K562 (cell line): ENCODE data around the gene ASB18. TPM values are rescaled to one million over a fixed set of nuclear protein-coding genes. Genes with fewer than 3 reads are reported as not detected.

Source experiments
- ATAC-seq: fragments of 200-7000 bp; cut with Tn5 transposase; 3 replicates; pipeline ENCODE4 v1.9.1; 2020; ENCODE audit warnings: moderate library complexity
- BruUV-seq: library from RNA; stranded (reverse); fragments of 400-500 nt; replicated peaks from 2 replicates; lab custom pipeline; 2021; lab: Mats Ljungman, UMichigan
- CTCF ChIA-PET: fragments of 300-600 bp; formaldehyde crosslinking; extraction: SDS; loops from one replicate; lab custom pipeline; 2021; ENCODE audit warnings: low intra/inter-chr PET ratio; lab: Yijun Ruan, JAX
- POLR2A ChIA-PET: fragments of 300-600, 350-650 bp; sonication (Branson Sonifier 250); formaldehyde crosslinking; extraction: SDS; loops from one replicate; lab custom pipeline; 2021; ENCODE audit warnings: antibody characterized with exemption, inconsistent platforms; lab: Yijun Ruan, JAX
- DNase-seq, 4 experiments: peaks; one replicate each; pipeline versions ENCODE4 v3.0.0 to v3.0.0-alpha.2; 2011 to 2018; ENCODE audit warnings: low spot score in 3 of 4, mixed read lengths in 3 of 4; ENCODE audit errors: extremely low read depth in 1 of 4
- FAIRE-seq: peaks from 2 replicates; lab custom pipeline; 2011; peaks lifted over from hg19 to GRCh38; lab: Jason Lieb, UNC
- H2AFZ ChIP-seq: 2 replicates; pipeline ENCODE4 v1.6.0; 2011; ENCODE audit warnings: low read depth, low read length, control low read depth, inconsistent platforms
- H3K27ac ChIP-seq: fragments of 200-600 bp; 3 replicates; pipeline ENCODE4 v1.8.0; 2011; ENCODE audit warnings: low read depth, mild to moderate bottlenecking, control low read depth, inconsistent platforms, low read length, moderate library complexity, mixed read lengths; ENCODE audit errors: extremely low read depth
- H3K27me3 ChIP-seq, 2 experiments: fragments of 300-600 bp in 1 of 2; 2 replicates in 1 of 2; 3 replicates in 1 of 2; pipeline versions ENCODE4 v1.6.0 to v1.8.0; 2011; ENCODE audit warnings: inconsistent platforms in 2 of 2, low read length in 2 of 2, mild to moderate bottlenecking in 1 of 2, mixed read lengths in 1 of 2, moderate library complexity in 1 of 2; ENCODE audit not compliant: control insufficient read depth in 2 of 2, insufficient read depth in 2 of 2
- H3K36me3 ChIP-seq: fragments of 300-600 bp; 3 replicates; pipeline ENCODE4 v1.8.0; 2011; ENCODE audit warnings: mild to moderate bottlenecking, low read length, inconsistent platforms; ENCODE audit not compliant: control insufficient read depth, insufficient read depth
- H3K4me1 ChIP-seq, 2 experiments: fragments of 200-600 bp in 1 of 2; replicated peaks in 1 of 2; 2 replicates in 1 of 2; 3 replicates in 1 of 2; pipeline versions ENCODE4 v1.5.1 to v1.8.0; 2011; ENCODE audit warnings: inconsistent platforms in 2 of 2, low read length in 2 of 2, mild to moderate bottlenecking in 1 of 2, mixed read lengths in 1 of 2, moderate library complexity in 1 of 2; ENCODE audit not compliant: control insufficient read depth in 2 of 2, insufficient read depth in 2 of 2
- H3K4me2 ChIP-seq: 2 replicates; pipeline ENCODE4 v1.6.1; 2011; ENCODE audit warnings: low read length, control low read depth, inconsistent platforms, mixed read lengths; ENCODE audit not compliant: insufficient read depth
- H3K4me3 ChIP-seq: fragments of 200-600 bp; sonication (generic), shearing (Covaris generic); 2 replicates; pipeline ENCODE4 v1.5.1; 2016; ENCODE audit warnings: control low read depth, inconsistent platforms
- H3K79me2 ChIP-seq: fragments of 200-600 bp; 3 replicates; pipeline ENCODE4 v1.8.0; 2011; ENCODE audit warnings: low read length, inconsistent platforms; ENCODE audit not compliant: control insufficient read depth, insufficient read depth
- H3K9ac ChIP-seq, 2 experiments: 2 replicates each; pipeline versions ENCODE4 v1.6.0 to v1.6.1; 2011; ENCODE audit warnings: low read depth in 2 of 2, low read length in 2 of 2, control low read depth in 1 of 2, inconsistent platforms in 1 of 2, mild to moderate bottlenecking in 1 of 2, mixed read lengths in 1 of 2; ENCODE audit not compliant: insufficient read depth in 1 of 2
- H3K9me1 ChIP-seq: one replicate; pipeline ENCODE4 v1.6.0; 2011; ENCODE audit warnings: inconsistent platforms, mild to moderate bottlenecking, low read length, moderate library complexity; ENCODE audit not compliant: control insufficient read depth, insufficient read depth
- H3K9me3 ChIP-seq: replicated peaks from 2 replicates; pipeline ENCODE4 v1.5.1; 2011; ENCODE audit warnings: low read depth, low read length, inconsistent platforms; ENCODE audit not compliant: control insufficient read depth, insufficient read depth
- H4K20me1 ChIP-seq: replicated peaks from 2 replicates; pipeline ENCODE4 v1.6.1; 2011; ENCODE audit warnings: low read length, inconsistent platforms, mixed read lengths; ENCODE audit not compliant: control insufficient read depth, insufficient read depth
- ATF3 ChIP-seq, 2 experiments: fragments of 450-650 bp in 1 of 2; sonication (generic) in 1 of 2; formaldehyde crosslinking in 1 of 2; IDR thresholded peaks in 1 of 2; conservative IDR thresholded peaks in 1 of 2; 2 replicates each; pipeline versions ENCODE4 v1.6.1 to v1.8.1; 2016 to 2023; ENCODE audit warnings: mild to moderate bottlenecking in 2 of 2, moderate library complexity in 2 of 2, inconsistent platforms in 1 of 2, missing genetic modification reagents in 1 of 2
- CHCHD3 ChIP-seq: fragments of 250-450 bp; sonication (Bioruptor Pico); IDR thresholded peaks from 2 replicates; pipeline ENCODE4 v2.1.2; 2022; ENCODE audit warnings: mild to moderate bottlenecking
- GTF2E2 ChIP-seq: fragments of 200-800 bp; sonication (Bioruptor generic); IDR thresholded peaks from 2 replicates; pipeline ENCODE4 v1.6.1; 2016; ENCODE audit warnings: missing genetic modification characterization, missing compliant biosample characterization
- ZFPM2 ChIP-seq: fragments of 250-450 bp; sonication (Bioruptor Pico); IDR thresholded peaks from 2 replicates; pipeline ENCODE4 v1.5.1; 2022; ENCODE audit warnings: mild to moderate bottlenecking
- ZMIZ1 ChIP-seq, 2 experiments: fragments of 150-350 bp in 1 of 2; IDR thresholded peaks; 2 replicates each; pipeline ENCODE4 v1.6.1; 2012 to 2016; ENCODE audit warnings: low read depth in 2 of 2, low read length in 2 of 2, mild to moderate bottlenecking in 1 of 2, moderate library complexity in 1 of 2
- ZNF217 ChIP-seq: sonication (generic); formaldehyde crosslinking; IDR thresholded peaks from 2 replicates; pipeline ENCODE4 v1.8.0; 2022; ENCODE audit warnings: mild to moderate bottlenecking, missing genetic modification reagents
- WGBS: fragments of 100-300 bp; shearing (Covaris generic); methylation state at CpG from one replicate; pipeline ENCODE4 v1.1.6; 2016; ENCODE audit warnings: low coverage, mixed read lengths; ENCODE audit not compliant: insufficient coverage; ENCODE audit errors: missing lambda C conversion rate; 5-methylcytosine and 5-hydroxymethylcytosine counted together
- in situ Hi-C: fragments of 300-500 bp; cut with MboI; formaldehyde crosslinking; loops from 4 replicates; pipeline ENCODE4 v1.15.0; 2018; ENCODE audit warnings: inconsistent platforms, mixed read lengths
- intact Hi-C: fragments of 100-400 bp; cut with micrococcal nuclease; formaldehyde crosslinking; loops from 2 replicates; pipeline ENCODE4 v1.14.2; 2022
- polyA plus RNA-seq, 8 experiments: library from polyadenylated mRNA; depleted of rRNA in 4 of 8; stranded (reverse) in 5 of 8; unstranded in 3 of 8; fragments of >200 nt; fragmentation: Nextera tagmentation in 2 of 8; fragmentation: Illumina TruSeq in 1 of 8; extraction: Ambion mirVana in 2 of 8; extraction: Trizol in 1 of 8; gene quantifications; 2 replicates each; pipeline versions ENCODE4 v1.2.1 to v1.2.3, GENCODE V29; 2011 to 2014; ENCODE audit warnings: inconsistent platforms in 1 of 8, missing spikeins in 1 of 8
- total RNA-seq, 7 experiments: library from RNA; depleted of rRNA in 6 of 7; stranded (reverse); fragments of >200 nt in 6 of 7; fragmentation: Illumina TruSeq in 2 of 7; extraction: Trizol in 2 of 7; gene quantifications; 2 replicates each; pipeline versions ENCODE4 v1.2.1 to v1.2.3, GENCODE V29; 2011 to 2021; ENCODE audit warnings: low replicate concordance in 1 of 7

Gene ASB18
- total and polyA plus RNA-seq, 9 of the 15 experiments (the other 6 are each of a cell fraction or from before 2014, with no cell fraction given) = not detected

- ChIA-PET CTCF (no interaction called here), POLR2A (interaction anchor here (0.6 kb wide), 1 partner anchor 426 kb away, joined by 3 read pairs; no protein-coding TSS in a partner anchor)
- no peak overlapping the region for H3K4me3 ChIP-seq
- BruUV-seq = no TSS peak
- whole genome bisulfite sequencing = 1% methylated on average over 18 of the region's 25 CpGs
- DNase-seq (no peak), ATAC-seq (no peak), FAIRE-seq (no peak)
- H3K9me3 ChIP-seq = no peaks in the 10 kb centered on the region
- H3K79me2 ChIP-seq = no peaks in the 10 kb centered on the region
- intact Hi-C loops (no loop called here), in situ Hi-C loops (no loop called here)
- H3K27me3 ChIP-seq = peaks cover 3 to 34% of the 10 kb centered on the region in 2 experiments; a peak in 2 of 5 replicates
- TF ChIP-seq GTF2E2 (tag) (no peak), ATF3 (IDR thresholded peaks at IDR 0.05) (no peak), ATF3 (CRISPR knock-in tag; conservative IDR thresholded peaks at IDR 0.05) (no peak), ZFPM2 (no peak), ZNF217 (no peak), CHCHD3 (CRISPR knock-in tag) (no peak), ZMIZ1 (IDR thresholded peaks at IDR 0.05; ENCODE audit: low read depth in 2 of 2, low read length in 2 of 2) (no peak)
- no peak overlapping the region for H3K27ac ChIP-seq
- H2AFZ ChIP-seq = no peak overlapping the region
- no peaks in the 10 kb centered on the region for H3K4me1 ChIP-seq
- no peaks in the 10 kb centered on the region for H4K20me1 ChIP-seq
- no peak overlapping the region for H3K9ac ChIP-seq
- H3K9me1 ChIP-seq = no peaks in the 10 kb centered on the region
- H3K36me3 ChIP-seq = no peaks in the 10 kb centered on the region
- no peak overlapping the region for H3K4me2 ChIP-seq
Observed at GRCh38 chr2:236211296-236211695, 52.9 kb downstream of the ASB18 start.
